IPS-NIHi7 (cell line): ENCODE results near the gene NFIA.

Experiments used
- DNase-seq: peaks from one replicate; pipeline ENCODE4 v3.0.0; 2012; ENCODE audit warnings: mixed read lengths; ENCODE audit errors: extremely low spot score

Gene NFIA

DNA sequence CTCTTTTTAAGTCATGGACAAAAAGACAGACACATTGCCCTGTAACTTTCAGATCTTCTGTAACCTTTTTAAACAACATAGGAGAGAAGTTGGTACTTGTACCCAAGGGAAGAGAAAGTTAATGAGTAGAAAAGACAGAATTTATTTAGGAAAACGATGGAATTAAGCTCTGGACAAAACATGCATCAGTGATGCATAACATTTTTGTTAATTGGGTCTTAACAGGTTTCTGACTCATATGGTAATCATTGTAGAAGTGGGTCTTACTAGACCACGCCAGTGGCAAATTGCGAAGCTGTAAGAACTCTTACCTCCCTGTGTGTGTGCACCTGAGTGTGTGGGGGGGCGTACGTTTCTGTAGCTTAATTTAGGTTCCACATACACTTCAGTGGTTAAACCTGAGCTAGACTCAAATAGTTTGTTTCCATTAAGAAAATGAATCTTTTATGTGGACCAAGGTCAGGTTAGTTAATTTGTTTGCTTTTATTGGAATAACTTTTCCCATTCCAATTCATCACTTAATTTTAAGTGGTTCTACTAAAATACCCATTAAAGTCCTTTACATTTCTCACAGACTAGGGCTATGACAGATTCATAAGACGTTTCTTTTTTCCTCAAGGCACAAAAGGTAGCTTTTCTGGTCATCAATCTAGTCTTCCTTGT lies 48.1 kb downstream of the NFIA start:
- no peak for DNase-seq

DNA sequence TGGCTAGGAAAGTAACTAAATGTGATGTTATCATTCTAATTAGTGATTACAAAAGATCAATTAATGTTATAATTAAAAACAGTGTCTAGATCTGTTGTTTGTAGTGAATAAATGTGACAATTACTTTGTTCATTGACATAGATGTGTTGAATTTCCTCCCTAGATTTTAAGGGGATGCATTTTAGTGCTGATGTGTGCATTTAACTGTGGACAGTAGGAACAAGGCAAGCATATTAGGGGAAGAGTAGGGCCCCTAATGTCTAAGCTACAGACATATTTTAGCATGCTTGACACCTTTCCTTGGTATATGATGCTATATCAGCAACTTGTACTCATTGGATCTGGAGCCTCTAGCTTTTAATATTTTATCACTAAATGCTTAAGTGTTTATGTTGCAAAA lies 48.9 kb downstream of the NFIA start:
- no peak for DNase-seq

DNA sequence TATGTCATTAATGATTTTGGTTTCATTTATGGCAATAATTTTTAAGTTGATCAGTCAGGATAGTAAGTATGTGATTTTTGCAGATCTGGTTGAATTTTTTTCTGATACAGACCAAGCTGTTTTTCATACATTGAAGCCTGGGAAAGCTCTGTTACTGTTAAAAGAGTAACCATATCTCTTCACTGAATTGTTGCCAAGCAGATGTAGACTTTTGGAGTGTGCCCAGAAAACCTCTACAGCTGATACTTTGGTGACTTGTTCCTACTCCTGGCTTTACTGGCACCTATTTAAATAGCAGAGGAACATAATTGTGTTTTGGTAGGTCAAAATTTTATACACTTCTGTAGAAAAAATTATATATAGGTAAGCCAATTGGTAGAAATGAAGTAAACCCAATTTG lies 49.4 kb downstream of the NFIA start:
- DNase-seq, result no peak

- DNase-seq, result no peak
Measured at GRCh38 chr1:61132176-61132638, 49.8 kb downstream of the NFIA start.

DNA sequence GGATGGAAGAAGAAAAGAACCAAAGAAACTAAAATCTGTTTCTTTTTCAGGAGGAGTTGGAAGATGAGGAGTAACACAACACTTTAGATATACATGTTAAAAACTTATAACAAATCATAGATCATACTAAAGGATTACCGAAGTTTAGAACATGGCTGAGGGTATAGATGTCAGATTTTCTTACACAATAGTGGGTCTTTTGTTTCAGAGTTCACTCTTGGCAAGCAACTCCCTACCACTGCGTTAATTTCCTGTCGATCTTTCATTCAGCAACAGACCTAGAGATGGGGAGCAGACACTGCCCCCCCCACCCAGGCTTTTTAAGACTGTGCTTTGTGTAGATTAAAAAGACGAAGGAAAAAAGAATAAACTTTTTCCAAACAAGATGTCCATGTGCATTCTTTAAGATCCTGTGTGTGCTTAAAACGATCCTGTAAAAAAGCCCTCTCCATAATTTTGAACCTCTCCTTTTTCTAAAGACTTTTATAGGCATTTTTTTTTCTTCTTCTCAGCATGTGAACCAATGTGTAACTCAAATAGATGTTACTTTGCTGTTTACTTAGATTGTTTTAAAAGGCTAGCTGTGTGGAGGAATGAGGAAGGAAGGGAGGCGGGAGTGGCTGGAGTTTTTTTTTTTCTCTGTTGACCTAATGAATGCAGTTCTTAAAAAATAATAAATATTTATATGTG lies 50.4 kb downstream of the NFIA start:
- DNase-seq, result no peak

DNA sequence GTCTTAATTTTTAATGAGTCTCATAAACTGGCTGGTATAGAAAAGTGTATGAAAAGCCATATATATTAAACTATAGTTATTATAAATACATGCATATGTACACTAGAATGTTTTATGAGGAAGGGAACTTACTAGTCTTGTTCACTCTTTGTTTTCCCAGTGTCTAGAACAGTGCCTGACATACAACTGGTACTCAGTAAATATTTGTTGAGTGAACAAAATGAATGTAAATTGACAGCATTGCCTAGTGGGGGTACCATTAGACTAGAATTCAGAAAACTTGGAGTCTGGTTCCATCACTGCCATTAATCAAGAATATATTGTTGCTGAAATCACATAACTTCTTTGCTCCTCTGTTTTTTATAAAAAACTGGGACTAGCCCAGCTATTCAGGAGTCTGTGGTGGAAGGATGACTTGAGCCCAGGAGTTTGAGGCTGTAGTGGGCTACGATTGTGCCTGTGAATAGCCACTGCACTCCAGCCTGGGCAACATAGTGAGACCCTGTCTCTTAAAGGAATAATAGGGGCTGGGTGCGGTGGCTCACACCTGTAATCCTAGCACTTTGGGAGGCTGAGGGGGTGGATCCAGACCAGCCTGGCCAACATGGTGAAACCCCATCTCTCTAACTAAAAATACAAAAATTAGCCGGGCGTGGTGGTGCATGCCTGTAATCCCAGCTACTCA lies 51.1 kb downstream of the NFIA start:
- no peak for DNase-seq

GRCh38 chr1:61135291-61135690 lies 52.9 kb downstream of the NFIA start:
- no peak for DNase-seq

DNA sequence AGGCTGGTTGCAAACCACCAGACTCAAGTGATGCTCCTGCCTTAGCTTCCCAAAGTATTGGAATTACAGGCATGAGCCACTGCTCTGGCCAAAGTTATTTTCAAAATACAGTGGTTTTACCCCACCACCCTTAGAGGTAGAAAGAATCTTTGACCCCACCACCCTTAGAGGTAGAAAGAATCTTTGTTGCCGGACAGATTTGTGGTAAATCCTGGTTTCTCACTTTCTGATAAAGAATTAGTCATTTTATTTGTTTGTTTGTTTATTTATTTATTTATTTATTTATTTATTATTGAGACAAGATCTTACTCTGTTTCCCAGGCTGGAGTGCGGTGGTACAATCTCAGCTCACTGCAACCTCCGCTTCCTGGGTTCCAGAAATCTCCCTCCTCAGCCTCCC lies 55.9 kb downstream of the NFIA start:
- no peak for DNase-seq

GRCh38 chr1:61138921-61139774 lies 56.8 kb downstream of the NFIA start:
- DNase-seq, result no peak

- DNase-seq, result no peak
Measured at GRCh38 chr1:61139775-61140549, 57.6 kb downstream of the NFIA start.

- DNase-seq, result no peak
Measured at GRCh38 chr1:61140778-61141177, 58.4 kb downstream of the NFIA start.

DNA sequence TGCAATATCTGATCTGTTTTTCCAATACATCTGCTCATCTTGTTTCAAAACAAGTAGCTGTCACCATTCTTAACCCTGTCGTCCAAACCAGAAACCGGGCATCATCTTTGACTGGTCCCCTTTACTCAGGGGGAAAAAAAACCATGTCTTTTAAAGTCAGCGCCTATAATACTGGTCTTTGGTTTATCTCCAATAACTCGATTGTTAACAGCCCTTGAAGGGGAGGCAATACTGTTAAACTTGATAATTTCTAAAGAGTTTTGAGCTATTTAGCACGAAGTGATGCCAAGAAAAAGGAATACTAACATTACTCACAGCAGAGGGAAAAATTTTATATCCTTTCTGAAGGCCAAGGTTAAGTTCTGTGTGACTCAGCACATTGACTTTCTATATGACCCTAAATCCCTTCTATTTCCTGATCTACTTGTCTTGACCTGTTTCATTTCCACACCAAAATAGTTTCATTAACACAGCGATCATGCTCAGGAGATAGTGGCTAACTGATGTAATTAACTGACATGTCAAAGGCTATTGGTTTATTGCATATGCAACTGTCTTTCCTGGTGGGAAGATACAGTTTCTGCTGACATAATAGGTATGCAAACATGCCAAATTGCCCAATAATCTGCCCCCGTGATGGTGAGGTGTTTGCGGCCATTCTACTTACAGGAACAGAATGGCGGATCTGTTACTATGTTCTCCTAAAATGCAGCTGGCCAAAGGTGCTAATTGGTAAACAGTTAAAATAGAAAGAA lies 59.1 kb downstream of the NFIA start:
- no peak for DNase-seq

- DNase-seq, result no peak
Measured at GRCh38 chr1:61142043-61142440, 59.7 kb downstream of the NFIA start.

GRCh38 chr1:61142726-61143500 lies 60.6 kb downstream of the NFIA start:
- DNase-seq, result peak; percentile 11

GRCh38 chr1:61143821-61144424 lies 61.6 kb downstream of the NFIA start:
- DNase-seq, result no peak

- no peak for DNase-seq
Measured at GRCh38 chr1:61149010-61149860, 66.9 kb downstream of the NFIA start.

- DNase-seq, result no peak
Measured at GRCh38 chr1:61151565-61151964, 69.2 kb downstream of the NFIA start.

- no peak for DNase-seq
Measured at GRCh38 chr1:61152066-61152465, 69.7 kb downstream of the NFIA start.
